Heart right ventricle (tissue), 16 donors: ENCODE measurements around the gene KIF16B. TPM values are rescaled to one million over a fixed set of nuclear protein-coding genes. Genes with fewer than 3 reads are reported as not detected.
"Not testable (repeated sequence)": the region's sequence is repeated elsewhere in the genome, so short reads cannot be mapped to it uniquely, and the experiment has no call there.

Experiments
- ATAC-seq, 8 donors: fragments of 200-7000 bp; cut with Tn5 transposase; one replicate each; pipeline ENCODE4 v1.9.1; 2020; ENCODE audit warnings: mild to moderate bottlenecking in 8 of 8, moderate library complexity in 8 of 8, moderate number of reproducible peaks in 1 of 8
- DNase-seq, 2 donors: peaks; one replicate each; pipeline ENCODE4 v3.0.0-alpha.2; 2020
- H3K27ac ChIP-seq, 10 donors: fragments of 200-600 bp; sonication (generic) in 2 of 10; one replicate each; pipeline versions ENCODE4 v1.5.0 to v1.8.0; 2020 to 2022; ENCODE audit warnings: mild to moderate bottlenecking in 3 of 10
- H3K27me3 ChIP-seq, 7 donors: fragments of 200-600 bp; one replicate each; pipeline ENCODE4 v1.8.0; 2021 to 2022; ENCODE audit warnings: mild to moderate bottlenecking in 2 of 7
- H3K36me3 ChIP-seq, 9 donors: fragments of 200-600 bp; sonication (generic) in 1 of 9; one replicate each; pipeline versions ENCODE4 v1.5.0 to v1.8.0; 2020 to 2022; ENCODE audit warnings: mild to moderate bottlenecking in 2 of 9
- H3K4me1 ChIP-seq, 9 donors: fragments of 200-600 bp; sonication (generic) in 1 of 9; one replicate each; pipeline versions ENCODE4 v1.5.0 to v1.8.0; 2020 to 2022; ENCODE audit warnings: mild to moderate bottlenecking in 4 of 9
- H3K4me3 ChIP-seq, 10 donors: fragments of 200-600 bp; sonication (generic) in 2 of 10; one replicate each; pipeline versions ENCODE4 v1.5.0 to v1.8.0; 2020 to 2022; ENCODE audit warnings: mild to moderate bottlenecking in 7 of 10, moderate library complexity in 2 of 10
- H3K9me3 ChIP-seq, 11 donors: fragments of 200-600 bp in 10 of 11; sonication (generic) in 2 of 11; one replicate each; pipeline versions ENCODE4 v1.5.0 to v1.8.0; 2013 to 2022; ENCODE audit warnings: mild to moderate bottlenecking in 2 of 11, control low read depth in 1 of 11, moderate library complexity in 1 of 11
- WGBS, 2 donors: extraction: QIAGEN DNeasy Blood & Tissue Kit; methylation state at CpG; one replicate each; pipeline ENCODE4 v1.1.7; 2013; ENCODE audit warnings: inconsistent platforms in 1 of 2; 5-methylcytosine and 5-hydroxymethylcytosine counted together
- intact Hi-C, 10 donors: fragments of 100-400 bp; cut with DNase I; formaldehyde crosslinking; loops; one replicate each; pipeline versions ENCODE4 v1.11.1 to v1.14.2; 2022
- polyA plus RNA-seq, 2 donors: library from polyadenylated mRNA; stranded (reverse); fragments of 200-250 nt; gene quantifications; one replicate each; pipeline ENCODE4 v1.2.3, GENCODE V29; 2013
- total RNA-seq, 10 donors: library from RNA; stranded (reverse); fragmentation: NEBNext Ultra II Directional in 3 of 10; extraction: Animal tissue kit (Norgen Biotek cat#: 25700) in 3 of 10; gene quantifications; one replicate each; pipeline versions ENCODE4 v1.2.1 to v1.2.4, GENCODE V29; 2021 to 2023
- TF ChIP-seq, protein P1 (sequence below), 9 donors: fragments of 200-600 bp; sonication (generic) in 2 of 9; IDR thresholded peaks; one replicate each; pipeline versions ENCODE4 v1.5.0 to v1.8.0; 2021 to 2022; ENCODE audit warnings: antibody characterized with exemption in 9 of 9, mild to moderate bottlenecking in 5 of 9, moderate library complexity in 1 of 9
- donor health status: Arrhythmogenic right ventricular cardiomyopathy.
- donor health status: ischemic (EF 13 %, LVEDD 7.1; RV severe dilation, severe dysfunction).
- donor health status: healthy with polysubstance abuse.
- donor health status: DM: no; HTN: yes; CAD: no.
- donor health status: DM: no; HTN: no; CAD: no.
- donor health status: ischemic (EF 25% LVEDD 6.9; RV normal size, moderate dysfunction).
- donor health status: ischemic (EF 25% LVEDD 5.7; RV mildly dilated, moderate dysfunction).
- donor health status: healthy.
- donor health status: DM: yes; HTN: yes; CAD: no.
- donor health status: Ischemic cardiomyopathy.
- donor health status: ischemic (EF 35%, LVEDD 5.7; RV mildly dilated, moderate dysfunction).
- donor health status: nonischemic (EF 11% LVEDD 7.7; RV severe dilation, severe dysfunction).
- donor health status: DM: yes; HTN: yes; CAD: no.
- donor health status: PGD.
- donor health status: ischemic (EF 29% LVEDD 5.4; RV normal size, mild dysfunction).
- donor health status: nonischemic (EF 23%, LVEDD 6.1; RV moderate dilation, normal function).

The KIF16B gene
- total and polyA plus RNA-seq, 12 donors = 9.7 to 22.5 (median 17.9) TPM

DNA sequence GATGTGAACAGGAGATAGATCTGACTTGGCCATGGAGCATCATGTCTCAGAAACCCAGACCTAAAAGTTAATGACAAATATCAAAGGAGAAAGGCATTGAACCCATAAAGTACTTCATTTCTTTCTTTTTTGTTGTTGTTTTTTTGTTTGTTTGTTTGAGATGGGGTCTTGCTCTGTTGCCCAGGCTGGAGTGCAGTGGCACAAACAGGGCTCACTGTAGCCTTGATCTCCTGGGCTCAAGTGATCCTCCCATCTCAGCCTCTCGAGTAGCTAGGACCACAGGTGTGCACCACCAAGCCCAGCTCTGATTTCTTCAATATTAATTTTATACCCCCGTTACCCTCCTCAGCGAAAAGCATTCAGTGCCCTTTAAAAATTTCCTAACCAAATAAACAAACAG, 45.8 kb downstream of the KIF16B start:
- Histone ChIP-seq H3K27ac (no peak overlapping the region), H3K36me3 (peaks cover 0 to 31% (median 7%) of the 10 kb centered on the region in 9 donors), H3K4me1 (peaks cover 0 to 3% (median 0%) of the 10 kb centered on the region in 9 donors), H3K27me3 (no peaks in the 10 kb centered on the region), H3K9me3 (peaks cover 0 to 14% (median 6%) of the 10 kb centered on the region in 11 donors), H3K4me3 (no peak overlapping the region)
- no peak for DNase-seq
- TF ChIP-seq, protein P1, sequence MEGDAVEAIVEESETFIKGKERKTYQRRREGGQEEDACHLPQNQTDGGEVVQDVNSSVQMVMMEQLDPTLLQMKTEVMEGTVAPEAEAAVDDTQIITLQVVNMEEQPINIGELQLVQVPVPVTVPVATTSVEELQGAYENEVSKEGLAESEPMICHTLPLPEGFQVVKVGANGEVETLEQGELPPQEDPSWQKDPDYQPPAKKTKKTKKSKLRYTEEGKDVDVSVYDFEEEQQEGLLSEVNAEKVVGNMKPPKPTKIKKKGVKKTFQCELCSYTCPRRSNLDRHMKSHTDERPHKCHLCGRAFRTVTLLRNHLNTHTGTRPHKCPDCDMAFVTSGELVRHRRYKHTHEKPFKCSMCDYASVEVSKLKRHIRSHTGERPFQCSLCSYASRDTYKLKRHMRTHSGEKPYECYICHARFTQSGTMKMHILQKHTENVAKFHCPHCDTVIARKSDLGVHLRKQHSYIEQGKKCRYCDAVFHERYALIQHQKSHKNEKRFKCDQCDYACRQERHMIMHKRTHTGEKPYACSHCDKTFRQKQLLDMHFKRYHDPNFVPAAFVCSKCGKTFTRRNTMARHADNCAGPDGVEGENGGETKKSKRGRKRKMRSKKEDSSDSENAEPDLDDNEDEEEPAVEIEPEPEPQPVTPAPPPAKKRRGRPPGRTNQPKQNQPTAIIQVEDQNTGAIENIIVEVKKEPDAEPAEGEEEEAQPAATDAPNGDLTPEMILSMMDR (IDR thresholded peaks at IDR 0.05) = no peak
- intact Hi-C loops = no loop called here
- no peak for ATAC-seq
- 96 to 98% methylated on average over 3 of the region's 3 CpGs for WGBS, 2 donors

DNA sequence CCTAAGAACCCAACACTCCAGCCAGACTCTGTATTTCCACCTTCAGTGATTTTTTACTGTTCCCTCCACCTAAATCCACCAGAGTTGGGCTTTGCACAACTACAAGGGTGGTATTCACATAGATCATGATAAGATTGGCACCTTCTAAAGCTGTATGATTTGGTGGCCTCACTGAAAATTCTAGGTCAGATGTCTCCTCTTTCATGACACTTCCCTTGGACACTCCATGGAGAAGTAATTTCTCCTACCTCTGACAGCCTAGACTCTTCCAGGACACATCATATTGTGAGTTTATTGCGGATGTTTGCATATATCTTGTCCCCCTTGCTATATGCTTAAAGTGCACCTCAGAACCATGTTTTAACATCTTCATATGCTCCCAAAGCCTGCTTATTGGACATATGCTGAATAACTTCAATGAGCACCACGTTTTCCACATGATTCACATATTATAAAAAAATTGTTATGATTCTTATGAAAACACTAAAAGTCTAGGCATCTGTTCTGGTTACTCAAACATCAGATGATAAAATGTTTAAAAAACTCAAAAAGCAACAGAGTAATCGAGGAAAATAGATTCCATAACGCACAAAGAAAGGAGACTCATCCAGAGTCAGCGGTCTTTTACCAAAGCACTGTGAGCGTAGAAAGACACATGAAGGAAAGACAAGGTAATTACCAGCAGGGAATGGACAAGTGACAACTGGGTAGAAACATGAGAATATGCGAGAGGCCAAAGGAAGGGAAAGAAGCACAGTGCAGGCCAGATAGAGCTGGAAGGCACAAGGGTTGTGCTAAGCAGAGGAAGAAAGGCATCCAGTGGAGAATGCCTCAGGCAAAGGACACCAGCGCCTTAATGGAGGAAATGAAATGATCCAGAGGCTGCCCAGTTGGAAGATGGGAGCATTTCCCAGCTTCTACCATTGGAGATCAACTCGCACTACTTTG, 46.5 kb downstream of the KIF16B start:
- Histone ChIP-seq H3K4me1 (peaks cover 0 to 3% (median 0%) of the 10 kb centered on the region in 9 donors), H3K9me3 (peaks cover 0 to 14% (median 6%) of the 10 kb centered on the region in 11 donors), H3K27ac (no peak overlapping the region), H3K36me3 (peaks cover 0 to 31% (median 7%) of the 10 kb centered on the region in 9 donors), H3K4me3 (no peak overlapping the region), H3K27me3 (no peaks in the 10 kb centered on the region)
- ATAC-seq (no peak), DNase-seq (no peak)
- TF ChIP-seq, protein P1 (IDR thresholded peaks at IDR 0.05) = no peak
- intact Hi-C loops = no loop called here
- WGBS, 2 donors = 87% methylated on average over 9 of the region's 9 CpGs

DNA sequence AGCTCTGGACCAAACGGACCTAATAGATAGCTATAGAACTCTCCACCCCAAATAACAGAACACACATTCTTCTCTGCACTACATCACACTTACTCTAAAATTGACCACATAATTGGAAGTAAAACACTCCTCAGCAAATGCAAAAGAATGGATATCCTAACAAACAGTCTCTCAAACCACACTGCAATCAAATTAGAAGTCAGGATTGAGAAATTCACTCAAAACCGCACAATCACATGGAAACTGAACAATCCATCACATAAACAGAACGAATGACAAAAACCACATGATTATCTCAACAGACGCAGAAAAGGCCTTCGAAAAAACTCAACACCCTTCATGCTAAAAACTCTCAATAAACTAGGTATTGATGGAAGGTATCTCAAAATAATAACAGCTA, 50.6 kb downstream of the KIF16B start:
- not testable (repeated sequence) for H3K4me3 ChIP-seq, ATAC-seq, H3K27me3 ChIP-seq, H3K27ac ChIP-seq, DNase-seq, H3K4me1 ChIP-seq
- WGBS, 2 donors = 93 to 94% methylated on average over 5 of the region's 5 CpGs
- Histone ChIP-seq H3K9me3 (peaks cover 0 to 14% (median 6%) of the 10 kb centered on the region in 11 donors), H3K36me3 (peaks cover 0 to 31% (median 10%) of the 10 kb centered on the region in 9 donors)
- intact Hi-C loops = loop anchor here in 1 of 10 donors (2.0 kb wide), 1 partner anchor 116 kb away; no protein-coding TSS in a partner anchor

DNA sequence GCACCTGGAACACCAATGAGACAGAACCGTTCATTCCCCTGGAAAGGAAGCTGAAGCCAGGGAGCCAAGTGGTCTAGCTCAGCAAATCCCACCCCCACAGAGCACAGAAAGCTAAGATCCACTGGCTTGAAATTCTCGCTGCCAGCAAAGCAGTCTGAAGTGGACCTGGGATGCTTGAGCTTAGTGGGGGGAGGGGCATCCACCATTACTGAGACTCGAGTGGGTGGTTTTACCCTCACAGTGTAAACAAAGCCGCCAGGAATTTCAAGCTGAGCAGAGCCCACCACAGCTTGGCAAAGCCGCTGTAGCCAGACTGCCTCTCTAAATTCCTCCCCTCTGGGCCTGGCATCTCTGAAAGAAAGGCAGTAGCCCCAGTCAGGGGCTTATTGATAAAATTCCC, 53.1 kb downstream of the KIF16B start:
- no peak for ATAC-seq
- intact Hi-C loops = no loop called here
- peaks cover 0 to 11% (median 7%) of the 10 kb centered on the region in 9 donors for H3K36me3 ChIP-seq
- no peak for DNase-seq
- WGBS, 2 donors = 90 to 93% methylated on average over 5 of the region's 5 CpGs
- H3K27ac ChIP-seq = no peak overlapping the region
- H3K27me3 ChIP-seq = no peaks in the 10 kb centered on the region
- peaks cover 0 to 14% (median 6%) of the 10 kb centered on the region in 11 donors for H3K9me3 ChIP-seq
- peaks cover 0 to 3% (median 0%) of the 10 kb centered on the region in 9 donors for H3K4me1 ChIP-seq
- TF ChIP-seq, protein P1 (IDR thresholded peaks at IDR 0.05) = no peak
- no peak overlapping the region for H3K4me3 ChIP-seq

DNA sequence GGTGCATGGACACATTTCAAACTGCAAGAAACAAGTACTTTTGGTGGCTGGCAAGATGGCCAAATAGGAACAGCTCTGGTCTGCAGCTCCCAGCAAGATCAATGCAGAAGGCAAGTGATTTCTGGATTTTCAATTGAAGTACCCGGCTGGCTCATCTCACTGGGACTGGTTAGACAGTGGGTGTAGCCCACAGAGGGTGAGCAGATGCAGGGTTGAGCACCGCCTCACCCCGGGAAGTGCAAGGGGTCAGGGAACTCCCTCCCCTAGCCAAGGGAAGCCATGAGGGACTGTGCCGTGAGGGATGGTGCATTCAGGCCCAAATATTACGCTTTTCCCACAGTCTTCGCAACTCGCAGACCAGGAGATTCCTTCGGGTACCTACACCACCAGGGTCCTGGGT, 53.6 kb downstream of the KIF16B start:
- intact Hi-C loops = loop anchor here (5.0 to 10.0 kb wide), 5 partner anchors 118 to 245 kb away; partner anchors contain the start of gene SNRPB2 (in 1 of the 10)
- Histone ChIP-seq H3K9me3 (peaks cover 0 to 12% (median 6%) of the 10 kb centered on the region in 11 donors), H3K36me3 (peaks cover 0 to 11% (median 2%) of the 10 kb centered on the region in 9 donors)
- DNase-seq, H3K4me1 ChIP-seq, H3K27me3 ChIP-seq, H3K4me3 ChIP-seq, ATAC-seq, H3K27ac ChIP-seq: not testable (repeated sequence)
- WGBS, 2 donors = 80 to 86% methylated on average over 8 of the region's 8 CpGs
